ENCODE data around the gene PCK2. TPM values are rescaled to one million over a fixed set of nuclear protein-coding genes. Genes with fewer than 3 reads are reported as not detected.

The PCK2 gene
- polyA plus RNA-seq, 1 donor from 2014 or later, result 1.2 TPM

DNA sequence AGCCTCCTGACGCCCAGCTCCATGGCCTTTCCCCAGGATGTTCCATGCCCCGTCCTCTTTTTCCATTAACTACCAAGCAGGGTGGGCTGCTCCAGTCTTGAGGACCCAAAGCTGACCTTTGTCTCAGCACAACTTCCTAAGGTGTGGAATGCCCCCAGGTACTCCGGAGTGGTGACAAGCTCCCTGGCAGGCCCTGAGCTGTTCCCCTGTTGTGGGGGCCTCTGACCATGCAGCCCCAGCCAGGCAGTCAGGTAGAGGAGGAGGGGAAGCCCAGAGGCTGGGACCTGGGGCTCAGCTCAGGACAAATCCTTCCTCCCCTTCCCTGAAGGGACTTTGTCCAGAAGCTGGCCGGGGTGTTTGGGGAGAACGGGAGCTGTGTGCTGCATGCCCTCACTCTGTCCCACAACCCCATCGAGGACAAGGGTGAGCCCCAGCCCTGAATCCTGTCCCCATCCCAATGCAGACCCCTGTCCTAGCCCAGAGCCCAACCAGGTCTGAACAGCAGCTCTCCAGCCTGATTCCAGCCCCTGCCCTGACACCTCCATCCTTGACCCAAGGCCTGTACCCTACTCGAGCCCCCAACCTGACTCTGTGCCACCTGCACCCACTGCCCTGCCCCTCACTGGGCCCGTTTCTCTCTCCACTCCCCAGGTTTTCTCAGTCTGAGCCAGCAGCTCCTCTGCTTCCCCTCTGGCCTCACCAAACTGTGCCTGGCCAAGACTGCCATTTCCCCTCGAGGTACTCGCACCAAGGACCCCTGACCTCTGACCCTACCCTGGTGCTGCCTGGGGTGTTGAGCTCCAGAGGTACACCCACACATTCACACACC lies 37.9 kb upstream of the PCK2 start:
- no peak overlapping the region for H2AFZ ChIP-seq (ENCODE audit: low read depth, low read length)
- peaks cover 11% of the 10 kb centered on the region for H3K79me2 ChIP-seq (replicated peaks; ENCODE audit: insufficient read depth, low read length)
- H3K9ac ChIP-seq (ENCODE audit: low read length), result no peak overlapping the region
- H3K4me2 ChIP-seq (ENCODE audit: low read length), result no peak overlapping the region
- TF ChIP-seq, protein P1, sequence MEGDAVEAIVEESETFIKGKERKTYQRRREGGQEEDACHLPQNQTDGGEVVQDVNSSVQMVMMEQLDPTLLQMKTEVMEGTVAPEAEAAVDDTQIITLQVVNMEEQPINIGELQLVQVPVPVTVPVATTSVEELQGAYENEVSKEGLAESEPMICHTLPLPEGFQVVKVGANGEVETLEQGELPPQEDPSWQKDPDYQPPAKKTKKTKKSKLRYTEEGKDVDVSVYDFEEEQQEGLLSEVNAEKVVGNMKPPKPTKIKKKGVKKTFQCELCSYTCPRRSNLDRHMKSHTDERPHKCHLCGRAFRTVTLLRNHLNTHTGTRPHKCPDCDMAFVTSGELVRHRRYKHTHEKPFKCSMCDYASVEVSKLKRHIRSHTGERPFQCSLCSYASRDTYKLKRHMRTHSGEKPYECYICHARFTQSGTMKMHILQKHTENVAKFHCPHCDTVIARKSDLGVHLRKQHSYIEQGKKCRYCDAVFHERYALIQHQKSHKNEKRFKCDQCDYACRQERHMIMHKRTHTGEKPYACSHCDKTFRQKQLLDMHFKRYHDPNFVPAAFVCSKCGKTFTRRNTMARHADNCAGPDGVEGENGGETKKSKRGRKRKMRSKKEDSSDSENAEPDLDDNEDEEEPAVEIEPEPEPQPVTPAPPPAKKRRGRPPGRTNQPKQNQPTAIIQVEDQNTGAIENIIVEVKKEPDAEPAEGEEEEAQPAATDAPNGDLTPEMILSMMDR (IDR thresholded peaks at IDR 0.05; ENCODE audit: poor library complexity, severe bottlenecking), result no peak
- no peak for TF ChIP-seq EP300 (conservative IDR thresholded peaks at IDR 0.05; ENCODE audit: poor library complexity, severe bottlenecking)
- TF ChIP-seq MXI1 (conservative IDR thresholded peaks at IDR 0.05; ENCODE audit: poor library complexity, severe bottlenecking), result no peak
- TF ChIP-seq TAF1 (IDR thresholded peaks at IDR 0.05; ENCODE audit: low read depth), result no peak
- TF ChIP-seq RAD21 (conservative IDR thresholded peaks at IDR 0.05), result no peak
- TF ChIP-seq, protein P2, sequence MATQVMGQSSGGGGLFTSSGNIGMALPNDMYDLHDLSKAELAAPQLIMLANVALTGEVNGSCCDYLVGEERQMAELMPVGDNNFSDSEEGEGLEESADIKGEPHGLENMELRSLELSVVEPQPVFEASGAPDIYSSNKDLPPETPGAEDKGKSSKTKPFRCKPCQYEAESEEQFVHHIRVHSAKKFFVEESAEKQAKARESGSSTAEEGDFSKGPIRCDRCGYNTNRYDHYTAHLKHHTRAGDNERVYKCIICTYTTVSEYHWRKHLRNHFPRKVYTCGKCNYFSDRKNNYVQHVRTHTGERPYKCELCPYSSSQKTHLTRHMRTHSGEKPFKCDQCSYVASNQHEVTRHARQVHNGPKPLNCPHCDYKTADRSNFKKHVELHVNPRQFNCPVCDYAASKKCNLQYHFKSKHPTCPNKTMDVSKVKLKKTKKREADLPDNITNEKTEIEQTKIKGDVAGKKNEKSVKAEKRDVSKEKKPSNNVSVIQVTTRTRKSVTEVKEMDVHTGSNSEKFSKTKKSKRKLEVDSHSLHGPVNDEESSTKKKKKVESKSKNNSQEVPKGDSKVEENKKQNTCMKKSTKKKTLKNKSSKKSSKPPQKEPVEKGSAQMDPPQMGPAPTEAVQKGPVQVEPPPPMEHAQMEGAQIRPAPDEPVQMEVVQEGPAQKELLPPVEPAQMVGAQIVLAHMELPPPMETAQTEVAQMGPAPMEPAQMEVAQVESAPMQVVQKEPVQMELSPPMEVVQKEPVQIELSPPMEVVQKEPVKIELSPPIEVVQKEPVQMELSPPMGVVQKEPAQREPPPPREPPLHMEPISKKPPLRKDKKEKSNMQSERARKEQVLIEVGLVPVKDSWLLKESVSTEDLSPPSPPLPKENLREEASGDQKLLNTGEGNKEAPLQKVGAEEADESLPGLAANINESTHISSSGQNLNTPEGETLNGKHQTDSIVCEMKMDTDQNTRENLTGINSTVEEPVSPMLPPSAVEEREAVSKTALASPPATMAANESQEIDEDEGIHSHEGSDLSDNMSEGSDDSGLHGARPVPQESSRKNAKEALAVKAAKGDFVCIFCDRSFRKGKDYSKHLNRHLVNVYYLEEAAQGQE (IDR thresholded peaks at IDR 0.05; ENCODE audit: borderline replicate concordance), result no peak
- TF ChIP-seq EZH2 (IDR thresholded peaks at IDR 0.05; ENCODE audit: borderline replicate concordance, insufficient read depth, low read length, poor library complexity, severe bottlenecking), result no peak
- no peak for TF ChIP-seq SMC3 (conservative IDR thresholded peaks at IDR 0.05; ENCODE audit: poor library complexity)
- no peaks in the 10 kb centered on the region for H4K20me1 ChIP-seq (ENCODE audit: insufficient read depth)
- H3K4me3 ChIP-seq (ENCODE audit: low read length), result no peak overlapping the region
- H3K27ac ChIP-seq (ENCODE audit: low read length), result no peak overlapping the region
- H3K9me2 ChIP-seq (ENCODE audit: insufficient read depth, low read length), result no peaks in the 10 kb centered on the region
- H3F3A ChIP-seq (ENCODE audit: insufficient read depth, low read length, poor library complexity, severe bottlenecking), result no peaks in the 10 kb centered on the region
- H3K36me3 ChIP-seq (ENCODE audit: insufficient read depth, low read length), result no peaks in the 10 kb centered on the region
- H3K27me3 ChIP-seq (ENCODE audit: insufficient read depth, low read depth, low read length), result no peaks in the 10 kb centered on the region
- H3K9me3 ChIP-seq (ENCODE audit: low read length), result no peaks in the 10 kb centered on the region

DNA sequence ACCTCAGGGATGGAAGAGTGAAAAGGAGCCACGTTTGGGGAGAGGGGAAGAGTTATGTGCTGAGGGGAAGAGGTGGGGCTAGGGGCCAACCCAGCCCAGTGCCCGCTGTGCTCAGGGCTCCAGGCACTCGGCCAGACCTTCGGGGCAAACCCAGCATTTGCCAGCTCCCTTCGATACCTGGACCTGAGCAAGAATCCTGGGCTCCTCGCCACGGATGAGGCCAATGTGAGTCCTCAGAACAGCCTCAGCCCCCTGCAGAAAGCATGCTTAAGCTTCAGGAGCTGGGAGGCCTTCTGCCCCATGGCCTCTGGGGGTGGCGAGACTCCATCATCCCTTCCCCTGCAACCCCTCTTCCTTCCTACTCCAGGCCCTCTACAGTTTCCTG lies 37.3 kb upstream of the PCK2 start:
- Histone ChIP-seq H3K27me3 (ENCODE audit: insufficient read depth, low read depth, low read length) (no peaks in the 10 kb centered on the region), H3K4me3 (ENCODE audit: low read length) (no peak overlapping the region), H3F3A (ENCODE audit: insufficient read depth, low read length, poor library complexity, severe bottlenecking) (no peaks in the 10 kb centered on the region), H3K79me2 (replicated peaks; ENCODE audit: insufficient read depth, low read length) (peaks cover 11% of the 10 kb centered on the region), H3K9me2 (ENCODE audit: insufficient read depth, low read length) (no peaks in the 10 kb centered on the region), H3K9ac (ENCODE audit: low read length) (no peak overlapping the region), H3K27ac (ENCODE audit: low read length) (no peak overlapping the region), H4K20me1 (ENCODE audit: insufficient read depth) (no peaks in the 10 kb centered on the region), H3K4me2 (ENCODE audit: low read length) (no peak overlapping the region), H3K36me3 (ENCODE audit: insufficient read depth, low read length) (no peaks in the 10 kb centered on the region), H3K9me3 (ENCODE audit: low read length) (no peaks in the 10 kb centered on the region), H2AFZ (ENCODE audit: low read depth, low read length) (no peak overlapping the region)
- no peak for TF ChIP-seq EZH2 (IDR thresholded peaks at IDR 0.05; ENCODE audit: borderline replicate concordance, insufficient read depth, low read length, poor library complexity, severe bottlenecking)

Data from neural cell (in vitro differentiated cells).